ENCODE measurements around the gene CNP. TPM values are rescaled to one million over a fixed set of nuclear protein-coding genes. Genes with fewer than 3 reads are reported as not detected.

Gene CNP
- total RNA-seq, 4 donors from 2014 or later, result 32.6 to 133 (median 54.2) TPM

- intact Hi-C loops (cut with DNase I; ENCODE audit: low total_unique reads) (no loop called here), in situ Hi-C loops (cut with MboI; ENCODE audit: low pct_ligation_motif_present in 1 of 4, low pct_unique_long_range_greater_than_20kb in 1 of 4, low sequenced_read_pairs in 3 of 4) (no loop called here)
- no peak for DNase-seq
- H3K27me3 ChIP-seq, result no peaks in the 10 kb centered on the region
- whole genome bisulfite sequencing, 2 donors (ENCODE audit: low coverage in 1 of 2), result 60 to 89% methylated on average over 2 to 6 of the region's 6 CpGs
- TF ChIP-seq EP300 (IDR thresholded peaks at IDR 0.05; ENCODE audit: low read depth) (no peak), POLR2A (IDR thresholded peaks at IDR 0.05) (no peak), CTCF (IDR thresholded peaks at IDR 0.05) (no peak), POLR2AphosphoS5 (IDR thresholded peaks at IDR 0.05) (no peak)
- no peaks in the 10 kb centered on the region for H3K36me3 ChIP-seq
- no peaks in the 10 kb centered on the region for H3K9me3 ChIP-seq
- no peaks in the 10 kb centered on the region for H3K4me1 ChIP-seq
- no peak overlapping the region for H3K4me3 ChIP-seq
- no peak overlapping the region for H3K27ac ChIP-seq
Measured at GRCh38 chr17:41939693-41940090, 26.9 kb upstream of the CNP start.

GRCh38 chr17:41941168-41941567 lies 25.4 kb upstream of the CNP start:
- H3K36me3 ChIP-seq, result no peaks in the 10 kb centered on the region
- TF ChIP-seq POLR2AphosphoS5 (IDR thresholded peaks at IDR 0.05) (no peak), EP300 (IDR thresholded peaks at IDR 0.05; ENCODE audit: low read depth) (no peak), POLR2A (IDR thresholded peaks at IDR 0.05) (no peak)
- in situ Hi-C loops (cut with MboI; ENCODE audit: low pct_ligation_motif_present in 1 of 4, low pct_unique_long_range_greater_than_20kb in 1 of 4, low sequenced_read_pairs in 3 of 4), result no loop called here
- WGBS, 2 donors (ENCODE audit: low coverage in 1 of 2), result 91 to 100% methylated on average over 1 to 5 of the region's 5 CpGs
- no peak overlapping the region for H3K4me3 ChIP-seq
- H3K4me1 ChIP-seq, result no peaks in the 10 kb centered on the region
- no peak overlapping the region for H3K27ac ChIP-seq
- intact Hi-C loops (cut with DNase I; ENCODE audit: low total_unique reads), result no loop called here
- no peaks in the 10 kb centered on the region for H3K27me3 ChIP-seq
- no peak for DNase-seq
- no peaks in the 10 kb centered on the region for H3K9me3 ChIP-seq

- Histone ChIP-seq H3K4me1 (no peaks in the 10 kb centered on the region), H3K4me3 (no peak overlapping the region), H3K9me3 (no peaks in the 10 kb centered on the region), H3K36me3 (no peaks in the 10 kb centered on the region), H3K27ac (no peak overlapping the region), H3K27me3 (no peaks in the 10 kb centered on the region)
- TF ChIP-seq EP300 (IDR thresholded peaks at IDR 0.05; ENCODE audit: low read depth) (no peak), CTCF (IDR thresholded peaks at IDR 0.05) (no peak), POLR2A (IDR thresholded peaks at IDR 0.05) (no peak), POLR2AphosphoS5 (IDR thresholded peaks at IDR 0.05) (no peak)
- WGBS, 2 donors (ENCODE audit: low coverage in 1 of 2), result 89 to 90% methylated on average over 6 to 8 of the region's 8 CpGs
- no peak for DNase-seq
- intact Hi-C loops (cut with DNase I; ENCODE audit: low total_unique reads) (no loop called here), in situ Hi-C loops (cut with MboI; ENCODE audit: low pct_ligation_motif_present in 1 of 4, low pct_unique_long_range_greater_than_20kb in 1 of 4, low sequenced_read_pairs in 3 of 4) (no loop called here)
Measured at GRCh38 chr17:41942626-41943373, 23.8 kb upstream of the CNP start.

GRCh38 chr17:41943492-41943891 lies 23.1 kb upstream of the CNP start:
- WGBS, 2 donors (ENCODE audit: low coverage in 1 of 2), result 91% methylated on average over 3 of the region's 3 CpGs; no CpG with 5 or more reads in 1 of the 2 donors
- no peak overlapping the region for H3K27ac ChIP-seq

More at GRCh38 chr17:41943492-41943891, 23.1 kb upstream of the CNP start:
- H3K27me3 ChIP-seq, result no peaks in the 10 kb centered on the region
- in situ Hi-C loops (cut with MboI; ENCODE audit: low pct_ligation_motif_present in 1 of 4, low pct_unique_long_range_greater_than_20kb in 1 of 4, low sequenced_read_pairs in 3 of 4), result no loop called here
- intact Hi-C loops (cut with DNase I; ENCODE audit: low total_unique reads), result no loop called here
- H3K9me3 ChIP-seq, result no peaks in the 10 kb centered on the region
- no peaks in the 10 kb centered on the region for H3K36me3 ChIP-seq
- DNase-seq, result no peak
- TF ChIP-seq POLR2AphosphoS5 (IDR thresholded peaks at IDR 0.05) (no peak), EP300 (IDR thresholded peaks at IDR 0.05; ENCODE audit: low read depth) (no peak), POLR2A (IDR thresholded peaks at IDR 0.05) (no peak), CTCF (IDR thresholded peaks at IDR 0.05) (no peak)
- H3K4me1 ChIP-seq, result no peaks in the 10 kb centered on the region
- no peak overlapping the region for H3K4me3 ChIP-seq
